Peyer's patch (tissue), 4 donors: Measurements from ENCODE around the gene PC. TPM values are rescaled to one million over a fixed set of nuclear protein-coding genes. Genes with fewer than 3 reads are reported as not detected.

Experiments
- DNase-seq, 3 donors: peaks; one replicate each; pipeline ENCODE4 v3.0.0-alpha.2; 2017 to 2019
- H3K27ac ChIP-seq, 4 donors: fragments of 200-600 bp; sonication (generic); one replicate each; pipeline ENCODE4 v1.5.1; 2016 to 2019
- H3K27me3 ChIP-seq, 2 donors: fragments of 200-600 bp; sonication (generic); one replicate each; pipeline ENCODE4 v1.5.1; 2019
- H3K36me3 ChIP-seq, 3 donors: fragments of 200-600 bp; sonication (generic); one replicate each; pipeline ENCODE4 v1.5.1; 2016 to 2019
- H3K4me1 ChIP-seq, 4 donors: fragments of 200-600 bp; sonication (generic); one replicate each; pipeline ENCODE4 v1.5.1; 2016 to 2019
- H3K4me3 ChIP-seq, 4 donors: fragments of 200-600 bp; sonication (generic); 1 replicate in 3 of 4; 2 replicates in 1 of 4; pipeline ENCODE4 v1.5.1; 2016 to 2019; ENCODE audit warnings: mild to moderate bottlenecking in 1 of 4
- H3K9me3 ChIP-seq, 4 donors: fragments of 200-600 bp; sonication (generic); one replicate each; pipeline ENCODE4 v1.5.1; 2016 to 2019; ENCODE audit warnings: mild to moderate bottlenecking in 1 of 4
- CTCF ChIP-seq, 6 experiments: fragments of 450-650 bp in 4 of 6; fragments of 200-600 bp in 2 of 6; sonication (generic) in 1 of 6; IDR thresholded peaks; one replicate each; pipeline ENCODE4 v1.5.1; 2017 to 2019; ENCODE audit warnings: antibody characterized with exemption in 6 of 6, mild to moderate bottlenecking in 3 of 6, moderate library complexity in 1 of 6
- POLR2A ChIP-seq, 2 donors: fragments of 450-650 bp; IDR thresholded peaks; one replicate each; pipeline ENCODE4 v1.5.1; 2017; ENCODE audit warnings: antibody characterized with exemption in 2 of 2, mild to moderate bottlenecking in 2 of 2, moderate library complexity in 2 of 2
- total RNA-seq, 4 donors: library from RNA; depleted of rRNA; stranded (reverse); fragments of >200 nt; gene quantifications; one replicate each; pipeline ENCODE4 v1.1.0, GENCODE V29; 2016

Gene PC
- total RNA-seq, 4 donors from 2014 or later = 15.7 to 88.9 (median 77.2) TPM

DNA sequence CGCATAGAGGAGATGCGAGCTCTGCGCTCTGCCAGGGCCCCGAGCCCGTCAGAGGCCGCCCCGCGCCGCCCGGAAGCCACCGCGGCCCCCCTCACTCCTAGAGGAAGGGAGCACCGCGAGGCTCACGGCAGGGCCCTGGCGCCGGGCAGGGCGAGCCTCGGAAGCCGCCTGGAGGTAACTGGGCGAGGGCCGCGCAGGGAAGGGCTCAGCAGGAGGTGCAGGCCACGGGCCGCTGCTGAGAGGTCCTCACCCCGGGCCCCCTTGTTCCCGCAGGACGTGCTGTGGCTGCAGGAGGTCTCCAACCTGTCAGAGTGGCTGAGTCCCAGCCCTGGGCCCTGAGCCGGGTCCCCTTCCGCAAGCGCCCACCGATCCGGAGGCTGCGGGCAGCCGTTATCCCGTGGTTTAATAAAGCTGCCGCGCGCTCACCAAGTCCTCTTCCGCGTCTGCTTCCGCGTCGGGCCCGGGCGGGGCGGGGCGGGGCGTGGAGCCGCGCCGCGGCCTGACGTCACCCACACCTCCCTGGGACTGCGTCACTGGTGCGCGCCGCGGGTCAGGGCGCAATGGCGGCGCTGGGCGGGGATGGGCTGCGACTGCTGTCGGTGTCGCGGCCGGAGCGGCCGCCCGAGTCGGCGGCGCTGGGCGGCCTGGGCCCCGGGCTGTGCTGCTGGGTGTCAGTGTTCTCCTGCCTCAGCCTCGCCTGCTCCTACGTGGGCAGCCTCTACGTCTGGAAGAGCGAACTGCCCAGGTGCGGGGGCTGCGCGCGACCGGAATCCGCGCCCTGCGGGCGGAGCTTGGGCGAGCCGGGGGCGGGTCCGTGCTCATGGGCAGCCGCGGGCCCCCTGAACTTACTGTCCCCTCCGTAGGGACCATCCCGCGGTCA, 115.0 kb downstream of the PC start, which contains the start of gene RCE1:
Gene RCE1 (plus strand): TSS at position 546 of the 880 bp plus-strand sequence. CDS start 15 bp downstream, at position 561.
- Histone ChIP-seq H3K27ac (peak within 1 kb of the TSS; percentile 96 to 99 (median 98)), H3K9me3 (no peaks in the 10 kb centered on the region), H3K36me3 (peaks cover 0 to 31% (median 0%) of the 10 kb centered on the region in 3 donors), H3K27me3 (no peaks in the 10 kb centered on the region), H3K4me1 (peaks cover 0 to 30% (median 17%) of the 10 kb centered on the region in 4 donors), H3K4me3 (peak within 1 kb of the TSS; percentile 70 to 100 (median 86))
- TF ChIP-seq CTCF (IDR thresholded peaks at IDR 0.05) (peak in 1 of 6 experiments; percentile 10), POLR2A (IDR thresholded peaks at IDR 0.05) (peak; percentile 87 to 94)
- peak; percentile 88 to 96 (median 94) for DNase-seq

GRCh38 chr11:66842501-66842895, 115.7 kb downstream of the PC start:
- peak overlapping the region; percentile 96 to 99 (median 98) for H3K27ac ChIP-seq
- DNase-seq = peak in 2 of 3 donors; percentile 13 to 51
- H3K4me3 ChIP-seq = peak overlapping the region; percentile 70 to 100 (median 86)
- H3K4me1 ChIP-seq = peaks cover 0 to 30% (median 17%) of the 10 kb centered on the region in 4 donors
- no peaks in the 10 kb centered on the region for H3K27me3 ChIP-seq
- TF ChIP-seq CTCF (IDR thresholded peaks at IDR 0.05) (no peak), POLR2A (IDR thresholded peaks at IDR 0.05) (no peak)
- H3K36me3 ChIP-seq = peaks cover 0 to 33% (median 0%) of the 10 kb centered on the region in 3 donors
- H3K9me3 ChIP-seq = no peaks in the 10 kb centered on the region

DNA sequence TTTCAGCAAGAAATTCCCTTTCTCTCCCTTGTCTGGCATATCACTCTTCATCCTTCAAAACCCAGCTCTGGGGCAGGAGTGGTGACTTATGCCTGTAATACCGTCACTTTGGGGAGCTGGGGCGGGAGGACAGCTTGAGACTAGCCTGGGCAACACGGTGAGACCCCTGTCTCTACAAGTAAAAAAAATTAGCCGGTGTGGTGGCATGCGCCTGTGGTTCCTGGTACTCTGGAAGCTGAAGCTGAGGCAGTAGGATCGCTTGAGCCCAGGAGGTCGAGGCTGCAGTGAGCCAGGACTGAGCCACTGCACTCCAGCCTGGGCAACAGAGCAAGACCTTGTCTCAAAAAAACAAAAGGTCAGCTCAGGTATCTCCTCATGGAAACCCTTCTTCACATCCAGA, 116.3 kb downstream of the PC start:
- TF ChIP-seq CTCF (IDR thresholded peaks at IDR 0.05) = no peak
- Histone ChIP-seq H3K27me3 (no peaks in the 10 kb centered on the region), H3K36me3 (peaks cover 0 to 29% (median 0%) of the 10 kb centered on the region in 3 donors), H3K27ac (peak overlapping the region in 1 of 4 donors; percentile 99), H3K4me1 (peaks cover 0 to 30% (median 17%) of the 10 kb centered on the region in 4 donors), H3K9me3 (no peaks in the 10 kb centered on the region), H3K4me3 (peak overlapping the region in 3 of 4 donors; percentile 82 to 100 (median 89))
- DNase-seq = peak in 1 of 3 donors; percentile 14

DNA sequence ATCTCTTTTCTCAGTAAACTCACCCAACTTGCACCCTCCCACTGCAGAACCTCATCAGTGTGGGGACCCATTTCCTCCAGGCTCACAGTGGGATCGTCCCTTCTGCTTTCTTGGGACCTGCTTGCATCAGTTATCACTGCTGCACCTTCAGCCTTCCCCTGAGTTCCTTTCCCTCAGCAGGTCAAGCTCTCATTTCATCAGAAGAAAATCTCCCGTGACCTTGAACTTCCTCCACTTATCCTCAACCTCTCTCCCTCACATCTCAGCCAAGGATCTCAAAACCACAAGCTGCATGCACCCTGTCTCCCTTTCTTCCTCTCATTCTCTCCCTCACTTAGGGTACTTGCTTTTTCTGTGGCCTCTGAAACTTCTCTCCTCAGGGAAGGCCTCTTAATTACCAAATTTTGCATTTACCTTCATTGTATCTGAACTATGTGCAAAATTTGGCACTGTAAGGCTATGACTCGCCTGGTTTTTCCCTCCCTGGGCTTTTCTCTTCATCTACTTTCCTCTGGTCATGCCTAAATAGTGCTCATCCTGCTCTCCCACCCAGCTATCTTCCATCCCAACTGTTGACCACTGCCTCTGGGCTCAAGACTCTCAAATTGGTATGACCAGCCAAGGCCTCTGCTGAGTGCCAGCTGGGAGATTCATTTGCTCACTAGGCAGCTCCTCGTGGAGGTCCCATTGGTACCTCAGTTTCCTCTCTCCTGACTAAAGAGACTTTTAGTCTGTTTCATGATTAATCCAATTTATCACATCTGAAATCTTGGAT, 117.7 kb downstream of the PC start:
- H3K36me3 ChIP-seq = peaks cover 0 to 17% (median 0%) of the 10 kb centered on the region in 3 donors
- TF ChIP-seq POLR2A (IDR thresholded peaks at IDR 0.05) (no peak), CTCF (IDR thresholded peaks at IDR 0.05) (no peak)
- no peak for DNase-seq
- H3K9me3 ChIP-seq = no peaks in the 10 kb centered on the region
- H3K4me3 ChIP-seq = no peak overlapping the region
- H3K4me1 ChIP-seq = peaks cover 0 to 30% (median 17%) of the 10 kb centered on the region in 4 donors
- no peak overlapping the region for H3K27ac ChIP-seq
- no peaks in the 10 kb centered on the region for H3K27me3 ChIP-seq

DNA sequence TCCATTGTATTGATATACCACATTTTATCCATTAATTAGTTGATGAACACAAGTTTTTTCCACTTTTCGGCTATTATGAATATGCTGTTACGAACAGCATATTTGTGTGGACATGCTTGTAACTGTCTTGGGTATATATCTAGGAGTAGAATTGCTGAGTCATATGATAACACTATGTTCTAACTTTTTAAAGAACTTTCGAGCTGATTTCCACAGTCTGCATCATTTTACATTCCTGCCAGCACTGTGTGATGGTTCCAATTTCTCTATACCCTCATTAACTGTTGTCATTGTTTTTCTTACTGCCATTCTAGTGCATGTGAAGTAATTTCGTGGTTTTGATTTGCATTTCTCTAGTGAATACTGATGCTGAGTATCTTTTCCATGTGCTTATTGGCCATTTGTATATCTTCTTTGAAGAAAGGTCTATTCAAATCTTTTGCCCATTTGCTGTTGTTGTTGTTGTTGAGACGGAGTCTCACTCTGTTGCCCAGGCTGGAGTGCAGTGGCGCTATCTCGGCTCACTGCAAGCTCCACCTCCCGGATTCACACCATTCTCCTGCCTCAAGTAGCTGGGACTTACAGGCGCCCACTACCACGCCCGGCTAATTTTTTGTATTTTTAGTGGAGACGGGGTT, 122.3 kb downstream of the PC start:
- peaks cover 0 to 5% (median 0%) of the 10 kb centered on the region in 4 donors for H3K4me1 ChIP-seq
- H3K36me3 ChIP-seq = peaks cover 0 to 10% (median 0%) of the 10 kb centered on the region in 3 donors
- H3K27ac ChIP-seq = no peak overlapping the region
- H3K27me3 ChIP-seq = no peaks in the 10 kb centered on the region
- TF ChIP-seq POLR2A (IDR thresholded peaks at IDR 0.05) (no peak), CTCF (IDR thresholded peaks at IDR 0.05) (no peak)
- no peak for DNase-seq
- H3K9me3 ChIP-seq = no peaks in the 10 kb centered on the region
- H3K4me3 ChIP-seq = no peak overlapping the region
